GM19397 (cell line): ENCODE measurements around the gene LOXL3.
"Not testable (repeated sequence)": the region's sequence is repeated elsewhere in the genome, so short reads cannot be mapped to it uniquely, and the experiment has no call there.

Experiments used
- ATAC-seq: cut with Tn5 transposase; IDR thresholded peaks from one replicate; pipeline ENCODE4 v1.9.1; 2021; ENCODE audit warnings: mild to moderate bottlenecking, moderate library complexity; ENCODE audit not compliant: unreplicated experiment

LOXL3 gene

DNA sequence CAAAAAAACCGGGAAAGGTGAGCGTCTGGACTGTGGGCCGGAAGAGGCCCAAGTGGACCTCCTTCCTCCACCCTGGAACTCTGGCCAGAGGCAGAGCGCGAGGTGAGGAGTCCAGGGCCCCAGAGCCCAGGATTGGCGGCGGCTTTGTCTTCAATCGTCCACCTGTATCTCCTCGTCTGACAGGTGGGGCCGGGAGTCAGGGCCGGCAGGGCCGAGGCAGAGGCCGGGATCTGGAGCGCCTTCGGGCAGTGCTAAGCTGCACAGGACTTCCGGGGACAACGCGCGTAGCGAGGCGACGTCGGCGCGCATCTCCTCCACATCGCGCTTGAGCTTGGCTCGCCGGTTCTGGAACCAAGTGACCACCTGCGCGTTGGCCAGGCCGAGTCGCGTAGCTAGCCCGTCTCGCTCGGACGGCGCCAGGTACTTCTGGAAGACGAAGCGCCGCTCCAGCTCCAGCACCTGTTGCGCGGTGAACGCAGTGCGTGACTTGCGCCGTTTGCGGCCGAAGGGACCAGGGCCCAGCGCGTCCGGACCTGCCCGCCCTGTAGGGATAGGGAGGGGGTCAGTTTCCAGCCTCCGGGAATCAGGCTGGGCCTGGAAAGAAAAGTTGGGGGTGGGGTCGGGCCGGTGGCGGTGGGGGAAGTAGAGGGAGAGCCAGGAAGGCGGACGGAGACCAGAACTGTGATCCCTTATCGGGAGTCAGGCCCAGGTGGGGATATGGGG, 55.8 kb downstream of the LOXL3 start:
- no peak for ATAC-seq

GRCh38 chr2:74496997-74497776, 56.6 kb downstream of the LOXL3 start:
- no peak for ATAC-seq

DNA sequence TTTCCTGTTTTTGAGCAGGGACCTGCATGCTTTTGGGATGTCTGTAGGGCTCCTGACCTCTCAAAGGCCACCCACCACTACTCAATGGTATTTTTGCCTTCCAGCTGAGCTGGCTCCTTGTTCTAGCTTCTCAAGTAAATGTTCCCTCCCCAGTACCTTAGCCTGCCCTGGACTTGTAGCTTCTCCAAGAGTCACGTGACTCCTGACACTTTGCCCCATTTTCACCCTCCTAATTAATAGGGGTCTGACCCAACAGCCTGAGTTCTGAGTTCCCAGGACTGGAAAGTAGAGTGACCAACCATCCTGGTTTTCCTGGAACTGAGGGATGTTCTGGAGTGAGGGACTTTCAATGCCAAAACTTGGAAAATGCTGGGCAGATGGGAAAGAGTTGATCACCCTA, 58.3 kb downstream of the LOXL3 start:
- ATAC-seq, result no peak

DNA sequence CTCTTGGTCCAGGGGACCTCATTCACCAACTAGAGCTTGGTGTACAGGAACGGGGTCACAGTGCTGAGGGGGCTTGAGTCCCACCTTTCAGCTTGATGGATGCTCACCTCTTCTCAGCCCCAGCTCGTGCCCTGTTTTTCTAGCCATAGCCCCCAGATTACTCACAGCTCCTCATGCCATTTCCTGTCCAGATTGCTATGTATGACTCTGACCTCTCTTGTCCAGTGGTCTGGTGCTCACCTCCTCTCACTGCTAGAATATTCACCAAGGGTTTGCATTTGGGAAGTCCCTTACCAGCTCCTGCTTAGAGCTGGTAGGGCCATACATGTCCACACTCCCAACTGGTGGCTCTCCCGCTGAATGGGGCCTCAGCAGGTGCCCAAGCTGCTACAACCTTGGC, 60.2 kb downstream of the LOXL3 start:
- ATAC-seq, result no peak

- ATAC-seq, result no peak
Observed at GRCh38 chr2:74491648-74492544, 61.8 kb downstream of the LOXL3 start.

- ATAC-seq, result no peak
Observed at GRCh38 chr2:74489906-74490305, 63.8 kb downstream of the LOXL3 start.

DNA sequence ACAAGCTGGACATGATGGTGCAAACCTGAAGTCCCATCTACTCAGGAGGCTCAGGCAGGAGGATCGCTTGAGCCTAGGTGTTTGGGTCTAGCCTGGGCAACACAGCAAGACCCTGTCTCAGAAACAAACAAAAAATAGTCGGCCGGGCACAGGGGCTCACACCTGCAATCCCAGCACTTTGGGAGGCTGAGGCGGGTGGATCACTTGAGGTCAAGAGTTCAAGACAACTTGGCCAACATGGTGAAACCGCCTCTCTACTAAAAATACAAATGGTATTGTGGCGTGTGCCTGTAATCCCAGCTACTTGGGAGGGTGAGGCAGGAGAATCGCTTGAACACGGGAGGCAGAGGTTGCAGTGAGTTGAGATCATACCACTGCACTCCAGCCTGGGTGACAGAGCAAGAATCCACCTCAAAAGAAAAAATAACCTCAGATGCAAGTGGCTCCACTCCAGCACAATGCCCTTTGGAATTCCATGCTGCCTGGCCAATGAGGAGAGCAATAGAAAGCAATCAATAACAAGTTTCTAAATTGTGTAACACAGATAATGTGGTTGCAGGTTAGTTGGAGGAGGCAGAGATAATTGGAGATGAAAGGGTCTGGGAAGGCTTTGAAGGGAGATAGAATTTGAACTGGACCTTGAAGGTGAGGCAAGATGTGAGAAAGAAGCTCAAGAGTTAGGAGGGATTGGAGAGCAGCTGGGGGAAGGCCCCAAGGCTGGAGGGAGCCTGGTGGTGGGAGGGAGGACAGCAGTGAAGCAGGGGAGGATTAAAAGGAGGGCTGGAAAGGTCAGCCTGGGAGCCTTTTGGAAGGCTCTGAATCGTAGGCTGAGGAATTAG, 64.9 kb downstream of the LOXL3 start:
- ATAC-seq, result no peak

GRCh38 chr2:74486141-74486540, 67.6 kb downstream of the LOXL3 start:
- no peak for ATAC-seq

DNA sequence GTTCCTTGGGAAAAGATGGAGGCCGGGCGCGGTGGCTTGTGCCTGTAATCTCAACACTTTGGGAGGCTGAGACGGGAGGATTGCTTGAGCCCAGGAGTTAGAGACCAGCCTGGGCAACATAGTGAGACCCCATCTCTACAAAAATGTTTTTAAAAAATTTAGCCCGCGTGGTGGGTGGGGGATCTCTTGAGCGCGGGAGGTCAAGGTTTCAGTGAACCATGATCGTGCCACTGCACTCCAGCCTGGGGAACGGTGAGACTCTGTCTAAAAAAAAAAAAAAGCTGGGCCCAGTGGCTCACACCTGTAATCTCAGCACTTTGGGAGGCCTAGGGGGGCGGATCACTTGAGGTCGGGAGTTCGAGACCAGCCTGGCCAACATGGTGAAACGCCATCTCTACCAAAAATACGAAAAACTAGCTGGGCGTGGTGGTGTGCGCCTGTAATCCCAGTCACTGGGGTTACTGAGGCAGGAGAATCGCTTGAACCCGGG, 70.0 kb downstream of the LOXL3 start:
- not testable (repeated sequence) for ATAC-seq

GRCh38 chr2:74482801-74483674, 70.7 kb downstream of the LOXL3 start, which contains the start of the genes CCDC142 and TTC31:
Gene CCDC142, minus strand, starts transcription at chr2:74482998. Its CDS starts 161 bp downstream, at chr2:74482837.
Gene TTC31, plus strand, starts transcription at chr2:74483081. Its CDS starts 15 bp downstream, at chr2:74483096.
- peak; percentile 83 for ATAC-seq
